GM12891 (cell line): ENCODE measurements around the gene PET100.
A peak's percentile ranks its signal among the peaks of the same experiment; 100 is the strongest.

Experiments
- DNase-seq: peaks from one replicate; pipeline ENCODE4 v3.0.0; 2011; ENCODE audit warnings: low spot score; ENCODE audit not compliant: insufficient read length
- FAIRE-seq: peaks from 2 replicates; lab custom pipeline; 2011; peaks lifted over from hg19 to GRCh38; lab: Jason Lieb, UNC
- PAX5 ChIP-seq: IDR thresholded peaks from 2 replicates; pipeline ENCODE4 v1.6.1; 2011; ENCODE audit warnings: low read length, moderate library complexity, mild to moderate bottlenecking; ENCODE audit not compliant: insufficient read depth, severe bottlenecking
- POLR2A ChIP-seq: IDR thresholded peaks from 2 replicates; pipeline ENCODE4 v1.6.1; 2011; ENCODE audit warnings: low read depth, low read length, control low read depth
- POLR2AphosphoS5 ChIP-seq: IDR thresholded peaks from 2 replicates; pipeline ENCODE4 v1.6.1; 2011; ENCODE audit warnings: low read depth, low read length, control low read depth
- POU2F2 ChIP-seq: IDR thresholded peaks from 2 replicates; pipeline ENCODE4 v1.6.1; 2011; ENCODE audit warnings: low read depth, mild to moderate bottlenecking, control low read depth, low read length, moderate library complexity
- SPI1 ChIP-seq: IDR thresholded peaks from 2 replicates; pipeline ENCODE4 v1.6.1; 2011; ENCODE audit warnings: low read depth, low read length, control low read depth
- TAF1 ChIP-seq: IDR thresholded peaks from 2 replicates; pipeline ENCODE4 v1.6.1; 2011; ENCODE audit warnings: low read depth, low read length, control low read depth

Gene PET100

GRCh38 chr19:7641290-7642276 is 12.0 kb downstream of the PET100 start:
- no peak for TF ChIP-seq PAX5
- TF ChIP-seq SPI1 = no peak
- TF ChIP-seq POLR2A = no peak
- no peak for TF ChIP-seq POLR2AphosphoS5
- TF ChIP-seq TAF1 = no peak
- TF ChIP-seq POU2F2 = no peak

GRCh38 chr19:7642295-7643030 is 12.9 kb downstream of the PET100 start:
- FAIRE-seq = no peak
- TF ChIP-seq POLR2A (0 out of 2 replicates have a peak, but pooled peaks have one; percentile 12), PAX5 (no peak), TAF1 (no peak), POU2F2 (no peak), SPI1 (no peak), POLR2AphosphoS5 (no peak)

More at GRCh38 chr19:7641290-7642276, 12.0 kb downstream of the PET100 start:
- no peak for FAIRE-seq
- no peak for DNase-seq

GRCh38 chr19:7643031-7643415 is 13.4 kb downstream of the PET100 start:
- DNase-seq = peak; percentile 11
- TF ChIP-seq TAF1 (no peak), POU2F2 (no peak), POLR2A (no peak), PAX5 (no peak), SPI1 (no peak), POLR2AphosphoS5 (no peak)
- no peak for FAIRE-seq

More at GRCh38 chr19:7642295-7643030, 12.9 kb downstream of the PET100 start:
- no peak for DNase-seq

DNA sequence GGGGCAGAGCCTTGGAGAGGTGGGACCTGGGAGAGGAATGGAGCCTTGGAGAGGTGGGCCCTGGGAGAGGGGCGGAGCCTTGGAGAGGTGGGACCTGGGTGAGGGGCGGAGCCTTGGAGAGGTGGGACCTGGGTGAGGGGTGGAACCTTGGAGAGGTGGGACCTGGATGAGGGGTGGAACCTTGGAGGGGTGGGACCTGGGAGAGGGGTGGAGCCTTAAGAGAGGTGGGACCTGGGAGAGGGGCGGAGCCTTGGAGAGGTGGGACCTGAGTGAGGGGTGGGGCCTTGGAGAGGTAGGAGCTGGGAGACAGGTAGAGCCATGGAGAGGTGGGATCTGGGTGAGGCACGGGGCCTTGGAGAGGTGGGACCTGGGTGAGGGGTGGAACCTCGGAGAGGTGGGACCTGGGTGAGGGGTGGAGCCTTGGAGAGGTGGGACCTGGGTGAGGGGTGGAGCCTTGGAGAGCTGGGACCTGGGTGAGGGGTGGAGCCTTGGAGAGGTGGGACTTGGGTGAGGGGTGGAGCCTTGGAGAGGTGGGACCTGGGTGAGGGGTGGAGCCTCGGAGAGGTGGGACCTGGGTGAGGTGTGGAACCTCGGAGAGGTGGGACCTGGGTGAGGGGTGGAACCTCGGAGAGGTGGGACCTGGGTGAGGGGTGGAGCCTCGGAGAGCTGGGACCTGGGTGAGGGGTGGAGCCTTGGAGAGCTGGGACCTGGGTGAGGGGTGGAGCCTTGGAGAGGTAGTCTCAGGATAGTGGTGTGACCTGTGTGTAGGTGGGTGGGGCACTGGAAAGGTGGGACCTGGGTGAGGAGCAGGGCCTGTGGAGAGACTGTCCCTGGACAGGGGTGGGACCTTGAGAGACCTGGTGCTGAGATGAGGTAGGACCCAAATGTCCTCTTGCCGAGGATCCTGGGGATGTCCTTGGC is 14.3 kb downstream of the PET100 start:
- TF ChIP-seq POLR2AphosphoS5 = 0 out of 2 replicates have a peak, but pooled peaks have one; percentile 21
- peak; percentile 81 for FAIRE-seq
- peak; percentile 47 for DNase-seq

DNA sequence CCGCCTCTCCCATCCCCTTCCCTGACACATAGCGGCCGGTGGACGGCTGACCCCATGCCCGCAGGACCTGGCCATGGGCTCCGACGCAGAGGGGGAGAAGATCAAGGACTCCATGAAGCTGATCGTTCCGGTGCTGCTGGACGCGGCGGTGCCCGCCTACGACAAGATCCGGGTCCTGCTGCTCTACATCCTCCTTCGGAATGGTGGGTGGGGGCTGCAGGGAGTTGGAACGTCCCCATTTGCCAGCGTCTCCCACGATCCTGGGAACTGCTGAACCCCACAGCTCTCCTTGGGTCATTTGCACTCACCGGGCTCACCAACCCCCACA is 14.9 kb downstream of the PET100 start:
- DNase-seq = no peak
- no peak for FAIRE-seq
- TF ChIP-seq POU2F2 (no peak), PAX5 (no peak), POLR2AphosphoS5 (no peak), SPI1 (no peak), POLR2A (no peak), TAF1 (no peak)

DNA sequence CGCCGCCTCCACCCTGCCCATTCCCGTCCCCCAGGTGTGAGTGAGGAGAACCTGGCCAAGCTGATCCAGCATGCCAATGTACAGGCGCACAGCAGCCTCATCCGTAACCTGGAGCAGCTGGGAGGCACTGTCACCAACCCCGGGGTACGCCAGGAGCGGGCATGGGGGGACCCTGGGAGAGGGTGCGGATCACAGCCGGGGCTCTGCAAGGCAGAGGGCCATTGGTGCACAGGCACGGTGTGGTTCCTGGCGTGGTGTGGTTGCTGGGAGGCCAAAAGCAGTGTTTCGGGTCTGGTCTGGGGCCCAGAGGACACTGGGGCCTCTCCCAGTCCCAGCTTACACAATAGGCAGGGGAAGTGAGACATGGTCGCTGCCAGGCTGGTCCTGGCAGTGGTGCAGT is 15.6 kb downstream of the PET100 start:
- TF ChIP-seq PAX5 (no peak), POLR2A (peak; percentile 26; the same call in 1 of the 2 replicates), POU2F2 (no peak), POLR2AphosphoS5 (no peak), SPI1 (no peak)
- DNase-seq (peak; percentile 8), FAIRE-seq (no peak)

GRCh38 chr19:7645656-7646425 is 16.2 kb downstream of the PET100 start:
- DNase-seq (no peak), FAIRE-seq (no peak)
- TF ChIP-seq POLR2AphosphoS5 = no peak
- TF ChIP-seq SPI1 = 0 out of 2 replicates have a peak, but pooled peaks have one; percentile 12

DNA sequence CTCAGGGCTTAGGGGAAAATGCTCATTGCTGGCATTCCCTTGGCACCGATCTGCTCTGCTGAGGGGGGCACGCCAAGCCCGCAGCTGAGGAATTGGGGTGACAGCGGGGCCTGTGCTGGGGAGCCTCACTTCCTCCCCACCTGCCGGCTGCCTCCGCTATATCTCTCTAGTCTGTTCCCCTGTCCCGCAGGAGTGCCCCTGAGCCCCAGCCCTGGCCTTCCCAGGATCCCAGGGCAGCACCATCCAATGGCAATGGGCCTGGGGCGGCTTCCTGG is 16.8 kb downstream of the PET100 start:
- DNase-seq (no peak), FAIRE-seq (no peak)
- TF ChIP-seq POLR2AphosphoS5 (no peak), TAF1 (no peak), PAX5 (no peak), POU2F2 (no peak), SPI1 (no peak), POLR2A (no peak)
